GM10248 (cell line): ENCODE measurements around the gene RIPPLY2.
A peak's percentile ranks its signal among the peaks of the same experiment; 100 is the strongest.

Source experiments
- CTCF ChIA-PET: fragments of 300-600 bp; sonication (Branson Sonifier 250); formaldehyde crosslinking; extraction: SDS; loops from one replicate; lab custom pipeline; 2021; ENCODE audit warnings: antibody characterized with exemption; lab: Yijun Ruan, JAX
- POLR2A ChIA-PET: fragments of 350-650 bp; sonication (Branson Sonifier 250); formaldehyde crosslinking; extraction: SDS; loops from one replicate; lab custom pipeline; 2020; ENCODE audit warnings: antibody characterized with exemption; lab: Yijun Ruan, JAX
- DNase-seq: peaks from one replicate; pipeline ENCODE4 v3.0.0; 2012; ENCODE audit errors: extremely low spot score
- CTCF ChIP-seq: IDR thresholded peaks from 2 replicates; pipeline ENCODE4 v1.5.1; 2012; ENCODE audit warnings: mild to moderate bottlenecking, low read depth; ENCODE audit errors: extremely low read depth, missing control alignments, control extremely low read depth

The RIPPLY2 gene

GRCh38 chr6:83878902-83879644, 25.9 kb downstream of the RIPPLY2 start:
- ChIA-PET POLR2A (no interaction called here), CTCF (no interaction called here)
- no peak for DNase-seq
- no peak for TF ChIP-seq CTCF

GRCh38 chr6:83879746-83880145, 26.6 kb downstream of the RIPPLY2 start:
- ChIA-PET POLR2A (no interaction called here), CTCF (no interaction called here)
- DNase-seq: no peak
- no peak for TF ChIP-seq CTCF

- CTCF ChIA-PET: interaction anchor here (0.6 to 2.7 kb wide), 3 partner anchors 17 to 345 kb away, joined by 3 to 11 read pairs (median 3); partner anchors contain the start of gene CEP162
- POLR2A ChIA-PET: no interaction called here
- TF ChIP-seq CTCF: no peak
These were observed 30.1 kb downstream of the RIPPLY2 start for GRCh38 chr6:83883240-83883639.

GRCh38 chr6:83884523-83884922, 31.4 kb downstream of the RIPPLY2 start:
- POLR2A ChIA-PET: no interaction called here
- peak; percentile 35 for DNase-seq
- TF ChIP-seq CTCF: peak; percentile 67
- CTCF ChIA-PET: interaction anchor here (0.7 to 3.2 kb wide), 7 partner anchors 15 to 1442 kb away, joined by 3 to 13 read pairs (median 4); partner anchors contain the start of genes CEP162 and CYB5R4

More at GRCh38 chr6:83883240-83883639, 30.1 kb downstream of the RIPPLY2 start:
- no peak for DNase-seq

GRCh38 chr6:83885984-83886383, 32.8 kb downstream of the RIPPLY2 start:
- ChIA-PET CTCF (interaction anchor here (1.3 to 3.2 kb wide), 6 partner anchors 25 to 342 kb away, joined by 3 to 13 read pairs (median 8); partner anchors contain the start of genes CEP162 and CYB5R4), POLR2A (no interaction called here)
- DNase-seq: no peak
- TF ChIP-seq CTCF: no peak

- no peak for DNase-seq
- TF ChIP-seq CTCF: no peak
- ChIA-PET CTCF (interaction anchor here (0.7 to 1.8 kb wide), 4 partner anchors 65 to 338 kb away, joined by 3 to 7 read pairs (median 6); partner anchors contain the start of gene CEP162), POLR2A (no interaction called here)
These were observed 36.5 kb downstream of the RIPPLY2 start for GRCh38 chr6:83889621-83890020.
